Cardiac septum (tissue), 1 donor: Measurements from ENCODE around the gene DLG5. TPM values are rescaled to one million over a fixed set of nuclear protein-coding genes. Genes with fewer than 3 reads are reported as not detected.

ENCODE experiments used
- DNase-seq: peaks from one replicate; pipeline ENCODE4 v3.0.0-alpha.2; 2020; ENCODE audit warnings: low spot score
- intact Hi-C: fragments of 100-400 bp; cut with DNase I; formaldehyde crosslinking; loops from one replicate; pipeline ENCODE4 v1.14.0; 2022
- total RNA-seq: library from RNA; stranded (reverse); fragmentation: NEBNext Ultra II Directional; extraction: Animal tissue kit (Norgen Biotek cat#: 25700); gene quantifications from one replicate; pipeline ENCODE4 v1.2.1, GENCODE V29; 2021
- donor health status: DM: no; HTN: no; CAD: no.

Gene DLG5
- total RNA-seq, 1 donor from 2014 or later = 19.5 TPM

- no peak for DNase-seq
- intact Hi-C loops = no loop called here
Observed at GRCh38 chr10:77875730-77876129, 50.8 kb downstream of the DLG5 start.

GRCh38 chr10:77874872-77875271 is 51.7 kb downstream of the DLG5 start:
- no peak for DNase-seq
- intact Hi-C loops = no loop called here

- intact Hi-C loops = no loop called here
- DNase-seq = no peak
Observed at GRCh38 chr10:77873536-77874380, 52.8 kb downstream of the DLG5 start.

GRCh38 chr10:77872947-77873535 is 53.5 kb downstream of the DLG5 start:
- DNase-seq = no peak

GRCh38 chr10:77872151-77872946 is 54.2 kb downstream of the DLG5 start:
- intact Hi-C loops = no loop called here
- no peak for DNase-seq

More at GRCh38 chr10:77872947-77873535, 53.5 kb downstream of the DLG5 start:
- intact Hi-C loops = no loop called here

GRCh38 chr10:77869626-77870420 is 56.7 kb downstream of the DLG5 start:
- no peak for DNase-seq
- intact Hi-C loops = no loop called here

GRCh38 chr10:77868523-77868922 is 58.0 kb downstream of the DLG5 start:
- no peak for DNase-seq
- intact Hi-C loops = no loop called here

GRCh38 chr10:77867124-77867719 is 59.3 kb downstream of the DLG5 start:
- intact Hi-C loops = no loop called here
- no peak for DNase-seq

GRCh38 chr10:77866598-77866997 is 60.0 kb downstream of the DLG5 start:
- intact Hi-C loops = no loop called here
- no peak for DNase-seq

GRCh38 chr10:77865580-77866324 is 60.8 kb downstream of the DLG5 start:
- intact Hi-C loops = no loop called here
- no peak for DNase-seq

- intact Hi-C loops = no loop called here
- no peak for DNase-seq
Observed at GRCh38 chr10:77864151-77864851, 62.3 kb downstream of the DLG5 start.

GRCh38 chr10:77863446-77863845 is 63.1 kb downstream of the DLG5 start:
- intact Hi-C loops = no loop called here
- no peak for DNase-seq

GRCh38 chr10:77862595-77862994 is 64.0 kb downstream of the DLG5 start:
- DNase-seq = no peak
- intact Hi-C loops = no loop called here

GRCh38 chr10:77861366-77861765 is 65.2 kb downstream of the DLG5 start:
- DNase-seq = no peak
- intact Hi-C loops = no loop called here

- no peak for DNase-seq
- intact Hi-C loops = no loop called here
Observed at GRCh38 chr10:77859865-77860282, 66.7 kb downstream of the DLG5 start.

- no peak for DNase-seq
- intact Hi-C loops = no loop called here
Observed at GRCh38 chr10:77859200-77859864, 67.2 kb downstream of the DLG5 start.

GRCh38 chr10:77857272-77857671 is 69.3 kb downstream of the DLG5 start:
- intact Hi-C loops = no loop called here
- DNase-seq = no peak
